Measurements from ENCODE around the gene TPD52L1. TPM values are rescaled to one million over a fixed set of nuclear protein-coding genes. Genes with fewer than 3 reads are reported as not detected.

TPD52L1 gene
- total RNA-seq, 2 experiments from 2014 or later: 0.89 to 1.4 TPM

DNA sequence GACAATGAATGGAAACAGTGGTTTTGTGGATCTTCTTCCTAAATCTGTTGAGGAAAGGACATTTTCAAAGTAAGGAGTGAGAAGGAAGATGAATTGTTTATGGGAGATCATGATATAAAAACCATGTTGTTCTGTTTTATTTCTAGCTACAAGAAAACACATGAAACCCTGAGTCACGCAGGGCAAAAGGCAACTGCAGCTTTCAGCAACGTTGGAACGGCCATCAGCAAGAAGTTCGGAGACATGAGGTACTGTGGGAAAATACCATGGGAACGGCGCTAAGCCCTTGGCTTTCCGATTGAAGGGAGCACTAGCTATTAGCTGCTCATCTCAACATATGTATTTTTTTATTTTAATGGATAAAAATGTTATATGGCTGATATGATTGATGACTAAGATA, 94.6 kb downstream of the TPD52L1 start:
- Mint-ChIP-seq H3K36me3 (ENCODE audit: low read depth) (peaks cover under 1% of the 10 kb centered on the region), H3K9me3 (ENCODE audit: low read depth) (peaks cover 7% of the 10 kb centered on the region), H3K27ac (no peak overlapping the region), H3K4me1 (no peaks in the 10 kb centered on the region), H3K27me3 (peaks cover 11% of the 10 kb centered on the region), H3K4me3 (no peak overlapping the region)
- POLR2A ChIA-PET: no interaction called here
- intact Hi-C loops (cut with DNase I, micrococcal nuclease): no loop called here
- ATAC-seq (no peak), DNase-seq (no peak)
- CTCF ChIA-PET: interaction anchor here (1.0 kb wide), 1 partner anchor 15 kb away, joined by 4 read pairs; no protein-coding TSS in a partner anchor

DNA sequence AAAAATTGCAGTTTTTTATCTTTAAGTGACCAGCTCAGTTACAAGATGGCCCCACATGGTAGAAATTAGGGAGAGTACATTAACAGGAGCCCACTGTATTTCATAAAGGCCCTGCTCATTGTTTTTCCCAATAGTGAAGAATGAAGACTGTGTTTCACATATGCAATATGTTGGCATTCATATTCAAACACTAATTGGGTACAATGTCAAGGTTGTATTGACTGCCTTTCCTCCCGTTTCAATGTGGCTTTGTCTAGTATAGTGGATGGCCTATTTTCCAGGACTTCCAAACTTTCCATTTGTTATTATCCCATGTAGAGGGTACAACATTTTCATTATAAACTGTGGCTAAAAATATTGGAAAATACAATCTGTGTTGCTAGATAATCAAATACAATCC, 96.9 kb downstream of the TPD52L1 start:
- DNase-seq: no peak
- Mint-ChIP-seq H3K27ac (no peak overlapping the region), H3K9me3 (ENCODE audit: low read depth) (no peaks in the 10 kb centered on the region), H3K36me3 (ENCODE audit: low read depth) (no peaks in the 10 kb centered on the region), H3K4me3 (no peak overlapping the region), H3K27me3 (peaks cover 11% of the 10 kb centered on the region), H3K4me1 (no peaks in the 10 kb centered on the region)
- ChIA-PET CTCF (no interaction called here), POLR2A (no interaction called here)
- intact Hi-C loops (cut with DNase I, micrococcal nuclease): no loop called here
- ATAC-seq: no peak

DNA sequence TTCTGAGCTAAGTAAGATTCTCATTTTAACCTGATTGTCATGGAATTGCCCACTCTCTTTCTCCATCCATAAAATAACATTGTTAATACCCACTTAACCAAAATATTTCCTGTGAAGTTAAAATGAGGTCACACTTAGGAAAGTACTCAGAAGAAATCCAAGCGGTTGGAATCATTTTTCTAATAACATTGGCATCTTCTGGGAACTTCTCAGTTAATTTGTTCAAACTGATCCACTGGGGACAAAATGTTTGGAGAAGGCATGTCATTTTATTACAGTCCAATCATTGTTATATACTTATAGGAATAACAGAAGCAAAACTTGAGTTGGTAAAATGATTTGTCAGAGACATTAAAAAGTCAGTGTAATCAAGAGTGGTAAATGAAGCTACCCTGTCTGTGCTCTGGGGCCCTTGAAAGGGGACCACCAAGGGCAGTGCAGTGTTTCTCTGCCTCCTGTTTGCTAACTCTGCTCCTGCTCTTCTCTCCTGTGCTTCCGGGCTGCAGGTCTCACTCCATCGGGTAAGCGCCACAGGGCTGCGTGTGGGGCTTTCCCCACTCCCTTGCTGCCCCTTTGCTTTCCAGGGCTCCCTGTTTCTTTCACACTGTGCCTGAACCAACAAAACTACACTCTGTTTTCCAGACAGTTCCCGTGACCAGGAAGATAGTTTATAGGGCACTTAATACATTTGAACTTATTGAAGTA, 98.1 kb downstream of the TPD52L1 start:
- CTCF ChIA-PET: interaction anchor here (0.5 to 0.8 kb wide), 2 partner anchors 16 to 569 kb away, joined by 3 read pairs; no protein-coding TSS in a partner anchor
- POLR2A ChIA-PET: no interaction called here
- intact Hi-C loops (cut with DNase I, micrococcal nuclease): no loop called here
- no peaks in the 10 kb centered on the region for H3K9me3 Mint-ChIP-seq (ENCODE audit: low read depth)
- H3K4me3 Mint-ChIP-seq: no peak overlapping the region
- H3K27ac Mint-ChIP-seq: no peak overlapping the region
- H3K36me3 Mint-ChIP-seq (ENCODE audit: low read depth): no peaks in the 10 kb centered on the region
- H3K27me3 Mint-ChIP-seq: peaks cover 7% of the 10 kb centered on the region
- ATAC-seq (no peak), DNase-seq (no peak)
- no peaks in the 10 kb centered on the region for H3K4me1 Mint-ChIP-seq

DNA sequence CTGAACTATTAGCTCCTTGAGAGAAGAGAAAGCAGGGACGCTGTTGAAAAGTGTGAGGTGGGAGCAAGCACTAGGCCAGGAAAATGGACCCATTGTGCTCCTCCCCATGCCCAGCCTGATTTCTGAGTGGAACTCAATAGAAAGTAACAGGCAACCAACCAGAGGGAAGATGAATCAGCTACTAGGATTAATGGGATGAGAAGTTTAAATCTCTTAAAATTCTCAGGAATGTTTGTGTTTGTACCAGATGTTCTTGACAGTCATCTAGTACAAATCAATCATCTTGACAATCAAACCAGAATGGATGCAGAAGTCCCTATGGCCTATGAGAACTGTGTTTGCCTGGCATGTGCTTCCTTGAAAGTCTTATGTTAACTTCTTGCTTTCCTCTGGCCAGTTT, 99.3 kb downstream of the TPD52L1 start:
- Mint-ChIP-seq H3K36me3 (ENCODE audit: low read depth) (no peaks in the 10 kb centered on the region), H3K4me1 (no peaks in the 10 kb centered on the region), H3K27me3 (peaks cover 3% of the 10 kb centered on the region), H3K4me3 (no peak overlapping the region), H3K9me3 (ENCODE audit: low read depth) (no peaks in the 10 kb centered on the region), H3K27ac (no peak overlapping the region)
- ChIA-PET POLR2A (no interaction called here), CTCF (no interaction called here)
- intact Hi-C loops (cut with DNase I, micrococcal nuclease): no loop called here
- ATAC-seq (no peak), DNase-seq (no peak)

DNA sequence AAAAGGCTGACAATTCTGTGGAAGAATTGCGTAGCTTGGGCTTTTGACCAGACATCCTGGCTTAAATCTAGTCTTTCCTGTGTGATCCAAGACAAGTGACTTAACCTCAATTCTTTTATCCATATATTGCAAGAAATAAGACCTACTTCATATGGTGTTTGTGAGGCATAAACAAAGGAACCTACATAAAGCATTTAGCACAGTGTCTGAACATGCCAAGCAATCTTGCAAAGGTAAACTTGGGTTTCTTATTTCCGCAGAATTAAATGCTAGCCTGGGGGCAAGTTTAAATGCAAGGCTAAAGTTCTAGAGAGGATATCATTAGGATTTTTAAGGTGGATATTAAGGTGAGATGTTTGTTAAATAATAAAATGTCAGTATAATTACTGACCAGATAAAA, 100.3 kb downstream of the TPD52L1 start:
- Mint-ChIP-seq H3K4me1 (no peaks in the 10 kb centered on the region), H3K36me3 (ENCODE audit: low read depth) (no peaks in the 10 kb centered on the region), H3K9me3 (ENCODE audit: low read depth) (no peaks in the 10 kb centered on the region), H3K4me3 (no peak overlapping the region), H3K27ac (no peak overlapping the region), H3K27me3 (no peaks in the 10 kb centered on the region)
- no peak for ATAC-seq
- intact Hi-C loops (cut with DNase I, micrococcal nuclease): no loop called here
- DNase-seq: no peak
- ChIA-PET POLR2A (no interaction called here), CTCF (interaction anchor here (1.0 to 2.0 kb wide), 2 partner anchors 9 to 25 kb away, joined by 3 to 4 read pairs; no protein-coding TSS in a partner anchor)

DNA sequence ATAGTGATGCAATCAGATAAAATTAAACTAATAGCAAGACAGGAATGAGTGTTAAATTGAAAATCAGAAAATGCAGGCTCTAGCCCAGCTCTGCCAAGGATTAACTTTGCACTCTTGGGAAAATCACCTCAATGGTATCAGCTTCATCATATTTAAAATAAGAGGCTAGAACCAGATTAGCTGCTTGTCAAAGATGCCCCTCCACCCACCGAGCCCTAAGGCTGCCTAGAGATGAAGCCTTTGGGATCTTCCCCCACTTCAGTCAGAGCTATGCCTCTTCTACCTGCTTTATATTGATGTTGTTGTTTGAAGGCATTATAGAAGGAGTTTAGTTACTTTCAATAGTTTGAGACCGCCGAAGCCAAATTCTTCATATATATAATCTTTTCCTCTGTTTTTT, 100.7 kb downstream of the TPD52L1 start:
- no peak overlapping the region for H3K4me3 Mint-ChIP-seq
- no peaks in the 10 kb centered on the region for H3K9me3 Mint-ChIP-seq (ENCODE audit: low read depth)
- ChIA-PET POLR2A (no interaction called here), CTCF (interaction anchor here (0.6 to 2.0 kb wide), 3 partner anchors 8 to 83 kb away, joined by 3 to 4 read pairs (median 3); no protein-coding TSS in a partner anchor)
- DNase-seq: no peak
- intact Hi-C loops (cut with DNase I, micrococcal nuclease): no loop called here
- H3K27ac Mint-ChIP-seq: no peak overlapping the region
- H3K4me1 Mint-ChIP-seq: no peaks in the 10 kb centered on the region
- H3K36me3 Mint-ChIP-seq (ENCODE audit: low read depth): no peaks in the 10 kb centered on the region
- ATAC-seq: no peak
- no peaks in the 10 kb centered on the region for H3K27me3 Mint-ChIP-seq

DNA sequence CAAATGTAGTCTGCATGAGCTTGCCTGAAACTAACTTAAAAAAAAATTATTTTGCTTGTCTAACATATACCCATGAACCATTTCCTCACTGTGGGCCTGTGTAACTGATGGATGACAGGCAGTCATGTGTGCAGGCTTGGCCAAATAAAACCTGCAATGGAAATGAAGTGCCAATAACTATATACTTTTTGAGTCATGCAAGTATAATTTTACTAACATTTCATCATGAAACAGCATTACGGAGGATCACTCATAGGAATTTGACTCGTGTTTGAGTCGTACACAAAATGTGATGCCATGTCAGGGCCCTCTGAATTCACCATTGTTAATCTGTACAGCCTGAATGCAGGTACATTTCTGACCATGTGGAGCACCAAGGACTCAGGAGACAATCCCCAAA, 101.6 kb downstream of the TPD52L1 start:
- POLR2A ChIA-PET: no interaction called here
- Mint-ChIP-seq H3K4me1 (no peaks in the 10 kb centered on the region), H3K4me3 (no peak overlapping the region), H3K27ac (no peak overlapping the region), H3K36me3 (ENCODE audit: low read depth) (no peaks in the 10 kb centered on the region), H3K27me3 (no peaks in the 10 kb centered on the region), H3K9me3 (ENCODE audit: low read depth) (no peaks in the 10 kb centered on the region)
- DNase-seq (no peak), ATAC-seq (peak; percentile 55)
- CTCF ChIA-PET: interaction anchor here (0.6 to 2.0 kb wide), 2 partner anchors 7 to 83 kb away, joined by 3 to 4 read pairs; no protein-coding TSS in a partner anchor
- intact Hi-C loops (cut with DNase I, micrococcal nuclease): no loop called here

DNA sequence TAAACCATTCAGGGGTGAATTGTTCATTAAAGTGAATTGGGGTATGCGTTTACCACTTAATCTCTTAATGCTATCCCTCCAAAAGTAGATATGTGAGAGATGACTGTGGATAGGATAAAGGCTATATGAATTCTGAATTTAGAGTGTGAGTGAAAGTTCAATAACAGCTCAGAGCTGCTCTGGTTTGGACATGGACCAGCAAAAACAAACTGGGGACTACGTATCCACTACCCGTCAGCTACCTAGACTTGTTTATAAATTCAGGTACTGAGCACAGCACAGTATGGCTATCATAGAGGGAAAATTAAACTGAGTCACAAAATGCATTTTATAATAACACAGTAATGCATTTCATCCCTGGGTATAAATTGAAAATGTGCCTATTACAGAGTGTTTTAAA, 103.8 kb downstream of the TPD52L1 start:
- Mint-ChIP-seq H3K27me3 (no peaks in the 10 kb centered on the region), H3K9me3 (ENCODE audit: low read depth) (no peaks in the 10 kb centered on the region), H3K36me3 (ENCODE audit: low read depth) (no peaks in the 10 kb centered on the region), H3K4me3 (no peak overlapping the region), H3K27ac (no peak overlapping the region), H3K4me1 (no peaks in the 10 kb centered on the region)
- ChIA-PET POLR2A (no interaction called here), CTCF (interaction anchor here (0.7 kb wide), 1 partner anchor 213 kb away, joined by 3 read pairs; no protein-coding TSS in a partner anchor)
- DNase-seq: no peak
- intact Hi-C loops (cut with DNase I, micrococcal nuclease): no loop called here
- ATAC-seq: no peak

DNA sequence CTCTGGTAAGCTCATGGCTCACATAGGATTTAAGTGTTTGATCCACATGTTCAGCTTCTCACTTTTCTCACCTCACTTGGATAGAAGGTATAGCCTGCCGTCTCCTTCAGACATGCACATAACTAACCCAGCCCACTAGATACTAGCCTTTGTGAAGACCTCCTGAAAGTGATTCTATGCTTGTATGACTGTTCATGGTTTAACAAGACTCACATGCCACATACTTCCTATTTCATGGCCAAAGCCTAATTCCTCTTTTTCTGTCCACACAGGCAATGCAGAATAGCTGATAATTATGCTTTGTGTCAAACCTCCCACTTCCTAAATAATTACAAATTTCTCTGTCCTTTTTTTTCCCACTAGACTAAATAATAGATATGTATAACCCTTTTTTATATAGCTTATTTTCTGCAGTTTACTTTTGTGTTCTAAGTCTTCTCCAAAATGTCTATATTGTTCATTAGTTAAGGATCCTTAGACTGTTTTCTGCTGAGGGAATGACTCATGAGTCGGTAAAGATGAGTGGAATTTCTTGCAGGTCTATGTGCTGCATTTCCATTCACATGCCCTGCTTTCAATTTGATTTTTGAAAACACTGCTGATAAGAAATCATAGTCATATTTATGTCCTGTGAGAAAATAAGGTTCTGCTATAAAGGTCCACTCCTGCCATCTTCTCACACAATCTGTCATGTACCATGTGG, 105.2 kb downstream of the TPD52L1 start:
- Mint-ChIP-seq H3K27ac (no peak overlapping the region), H3K27me3 (no peaks in the 10 kb centered on the region), H3K9me3 (ENCODE audit: low read depth) (no peaks in the 10 kb centered on the region), H3K36me3 (ENCODE audit: low read depth) (no peaks in the 10 kb centered on the region), H3K4me3 (no peak overlapping the region), H3K4me1 (no peaks in the 10 kb centered on the region)
- intact Hi-C loops (cut with DNase I, micrococcal nuclease): no loop called here
- POLR2A ChIA-PET: no interaction called here
- ATAC-seq: no peak
- no peak for DNase-seq
- CTCF ChIA-PET: no interaction called here

DNA sequence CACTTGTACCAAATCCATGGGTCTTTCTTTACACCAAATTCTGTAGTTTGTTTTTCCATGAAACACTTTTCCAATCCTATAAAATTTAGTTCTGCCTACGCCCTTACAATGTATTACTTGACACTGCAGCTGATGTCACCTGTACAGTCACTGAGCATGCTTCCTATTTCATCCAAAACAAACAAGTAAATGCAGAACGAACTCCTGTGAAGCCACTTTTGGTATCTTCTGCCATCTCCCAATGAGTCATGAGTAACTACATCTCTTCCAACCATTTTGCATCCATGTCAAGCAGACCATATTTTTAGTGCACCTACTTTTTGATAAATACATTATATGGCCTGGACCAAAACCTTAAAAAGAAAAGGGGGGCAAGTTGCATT, 105.8 kb downstream of the TPD52L1 start:
- ChIA-PET CTCF (no interaction called here), POLR2A (no interaction called here)
- Mint-ChIP-seq H3K9me3 (ENCODE audit: low read depth) (no peaks in the 10 kb centered on the region), H3K4me3 (no peak overlapping the region), H3K36me3 (ENCODE audit: low read depth) (no peaks in the 10 kb centered on the region), H3K27ac (no peak overlapping the region), H3K4me1 (no peaks in the 10 kb centered on the region), H3K27me3 (no peaks in the 10 kb centered on the region)
- DNase-seq (no peak), ATAC-seq (no peak)
- intact Hi-C loops (cut with DNase I, micrococcal nuclease): no loop called here

DNA sequence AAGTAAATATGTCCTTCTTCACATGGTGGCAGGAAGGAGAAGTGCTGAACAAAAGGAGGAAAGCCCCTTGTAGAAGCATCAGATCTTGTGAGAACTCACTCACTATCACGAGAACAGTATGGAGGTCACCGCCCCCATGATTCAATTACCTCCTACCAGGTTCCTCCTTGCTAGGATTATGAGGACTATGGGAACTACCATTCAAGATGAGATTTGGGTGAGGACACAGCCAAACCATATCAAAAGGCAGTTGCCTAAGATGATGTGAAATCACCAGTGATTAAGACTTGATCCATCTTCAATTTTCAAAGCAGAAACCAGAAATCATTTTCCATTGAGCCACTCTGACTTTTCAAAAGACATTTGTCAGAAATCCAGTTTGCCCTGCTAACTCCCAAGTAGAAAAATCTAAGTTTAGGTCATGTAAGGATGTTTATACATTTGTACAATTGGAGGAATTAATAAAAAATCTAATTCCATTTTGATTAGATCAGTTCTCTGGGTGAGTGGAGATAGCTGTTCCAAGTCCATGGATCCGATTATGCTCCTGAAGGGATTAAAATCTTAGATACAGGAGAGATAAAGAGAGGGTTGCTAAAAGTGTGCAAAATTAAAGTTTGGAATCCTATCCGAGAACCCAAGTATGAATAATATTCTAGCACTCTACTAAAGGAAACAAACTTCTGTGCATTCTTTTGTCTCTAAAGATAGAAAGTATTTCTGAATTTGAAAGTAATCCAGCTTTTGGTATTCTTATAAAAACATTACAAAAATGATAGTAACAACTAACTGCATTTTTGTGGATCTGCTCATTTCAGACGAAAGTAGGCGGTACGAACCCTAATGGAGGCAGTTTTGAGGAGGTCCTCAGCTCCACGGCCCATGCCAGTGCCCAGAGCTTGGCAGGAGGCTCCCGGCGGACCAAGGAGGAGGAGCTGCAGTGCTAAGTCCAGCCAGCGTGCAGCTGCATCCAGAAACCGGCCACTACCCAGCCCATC, 108.7 kb downstream of the TPD52L1 start:
- intact Hi-C loops (cut with DNase I, micrococcal nuclease): no loop called here
- no peak overlapping the region for H3K27ac Mint-ChIP-seq
- no peaks in the 10 kb centered on the region for H3K27me3 Mint-ChIP-seq
- H3K4me3 Mint-ChIP-seq: no peak overlapping the region
- H3K4me1 Mint-ChIP-seq: no peaks in the 10 kb centered on the region
- no peaks in the 10 kb centered on the region for H3K9me3 Mint-ChIP-seq (ENCODE audit: low read depth)
- ATAC-seq (no peak), DNase-seq (no peak)
- H3K36me3 Mint-ChIP-seq (ENCODE audit: low read depth): no peaks in the 10 kb centered on the region
- ChIA-PET POLR2A (no interaction called here), CTCF (interaction anchor here (0.6 to 1.2 kb wide), 3 partner anchors 8 to 594 kb away, joined by 3 to 4 read pairs (median 4); no protein-coding TSS in a partner anchor)

All from activated CD4-positive, alpha-beta T cell treated with anti-CD3 and anti-CD28 coated beads for 36 hours (primary cell).